ENCODE measurements around the gene ABCC8.

DNA sequence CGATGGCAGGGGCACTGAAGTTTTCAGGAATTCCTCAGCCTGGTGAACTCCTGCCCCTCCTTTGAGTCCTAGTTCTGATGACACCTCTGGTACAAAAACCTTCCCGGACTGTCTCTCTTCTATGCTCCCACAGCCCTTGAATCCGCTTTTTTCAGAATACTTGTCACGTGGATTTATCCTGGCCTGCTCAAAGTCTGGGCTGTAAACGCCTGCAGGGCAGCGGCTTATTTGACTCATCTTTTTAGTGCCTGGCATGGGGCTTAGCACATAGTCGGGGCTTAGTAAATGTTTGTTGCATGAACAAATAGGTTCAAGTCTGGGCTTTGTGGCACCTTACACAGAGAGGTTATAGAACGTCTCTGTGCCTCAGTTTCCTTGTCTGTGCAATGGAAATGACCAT, 74.8 kb downstream of the ABCC8 start:
- TF ChIP-seq, protein P1, sequence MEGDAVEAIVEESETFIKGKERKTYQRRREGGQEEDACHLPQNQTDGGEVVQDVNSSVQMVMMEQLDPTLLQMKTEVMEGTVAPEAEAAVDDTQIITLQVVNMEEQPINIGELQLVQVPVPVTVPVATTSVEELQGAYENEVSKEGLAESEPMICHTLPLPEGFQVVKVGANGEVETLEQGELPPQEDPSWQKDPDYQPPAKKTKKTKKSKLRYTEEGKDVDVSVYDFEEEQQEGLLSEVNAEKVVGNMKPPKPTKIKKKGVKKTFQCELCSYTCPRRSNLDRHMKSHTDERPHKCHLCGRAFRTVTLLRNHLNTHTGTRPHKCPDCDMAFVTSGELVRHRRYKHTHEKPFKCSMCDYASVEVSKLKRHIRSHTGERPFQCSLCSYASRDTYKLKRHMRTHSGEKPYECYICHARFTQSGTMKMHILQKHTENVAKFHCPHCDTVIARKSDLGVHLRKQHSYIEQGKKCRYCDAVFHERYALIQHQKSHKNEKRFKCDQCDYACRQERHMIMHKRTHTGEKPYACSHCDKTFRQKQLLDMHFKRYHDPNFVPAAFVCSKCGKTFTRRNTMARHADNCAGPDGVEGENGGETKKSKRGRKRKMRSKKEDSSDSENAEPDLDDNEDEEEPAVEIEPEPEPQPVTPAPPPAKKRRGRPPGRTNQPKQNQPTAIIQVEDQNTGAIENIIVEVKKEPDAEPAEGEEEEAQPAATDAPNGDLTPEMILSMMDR (IDR thresholded peaks at IDR 0.05) = no peak
- no peak for TF ChIP-seq EP300 (IDR thresholded peaks at IDR 0.05)
- TF ChIP-seq POLR2A (IDR thresholded peaks at IDR 0.05) = no peak

Data from ovary (tissue), 3 donors.